SK-N-MC (cell line): ENCODE measurements around the gene CKLF.

ENCODE experiments used
- EZH2 ChIP-seq: fragments of 200-600 bp; sonication (generic); IDR thresholded peaks from one replicate; pipeline ENCODE4 v1.6.1; 2017; ENCODE audit warnings: antibody characterized with exemption
- FOXP2 ChIP-seq: optimal IDR thresholded peaks from 2 replicates; pipeline ENCODE3; 2011; ENCODE audit warnings: mild to moderate bottlenecking, moderate library complexity; ENCODE audit not compliant: insufficient read depth; ENCODE audit errors: extremely low read length, control extremely low read depth
- POLR2AphosphoS5 ChIP-seq: IDR thresholded peaks from 2 replicates; pipeline ENCODE4 v1.6.1; 2012; ENCODE audit warnings: mild to moderate bottlenecking, low read depth, low read length, borderline replicate concordance

- TF ChIP-seq EZH2 (no peak), POLR2AphosphoS5 (no peak), FOXP2 (no peak)
Observed at GRCh38 chr16:66516808-66517585, 35.4 kb upstream of the CKLF start.
